Transverse colon (tissue), 4 donors: ENCODE measurements around the gene TMEM253. TPM values are rescaled to one million over a fixed set of nuclear protein-coding genes. Genes with fewer than 3 reads are reported as not detected.

ENCODE experiments used
- DNase-seq: peaks from one replicate; pipeline ENCODE4 v3.0.0-alpha.2; 2019
- H3K27ac ChIP-seq, 4 donors: fragments of 200-600 bp; sonication (generic); 2 replicates each; pipeline ENCODE4 v1.5.1; 2016 to 2018; ENCODE audit warnings: inconsistent platforms in 4 of 4
- H3K27me3 ChIP-seq: fragments of 200-600 bp; sonication (generic); 2 replicates; pipeline ENCODE4 v1.5.1; 2017; ENCODE audit warnings: inconsistent platforms
- H3K36me3 ChIP-seq, 4 donors: fragments of 200-600 bp; sonication (generic); 2 replicates each; pipeline ENCODE4 v1.5.1; 2017 to 2019; ENCODE audit warnings: inconsistent platforms in 4 of 4
- H3K4me1 ChIP-seq, 4 donors: fragments of 200-600 bp; sonication (generic); 2 replicates each; pipeline ENCODE4 v1.5.1; 2017 to 2020; ENCODE audit warnings: inconsistent platforms in 4 of 4
- H3K4me3 ChIP-seq, 4 donors: fragments of 200-600 bp; sonication (generic); 1 replicate in 1 of 4; 2 replicates in 3 of 4; pipeline versions ENCODE4 v1.5.1 to v1.6.1; 2017 to 2019; ENCODE audit warnings: inconsistent platforms in 4 of 4
- H3K9me3 ChIP-seq, 2 donors: fragments of 200-600 bp; sonication (generic); 2 replicates each; pipeline ENCODE4 v1.5.1; 2017 to 2019; ENCODE audit warnings: inconsistent platforms in 2 of 2
- EP300 ChIP-seq: sonication (generic); formaldehyde crosslinking; IDR thresholded peaks from one replicate; pipeline ENCODE4 v1.6.1; 2017; ENCODE audit warnings: antibody characterized with exemption, low read depth
- POLR2A ChIP-seq: fragments of 450-650 bp; IDR thresholded peaks from one replicate; pipeline ENCODE4 v1.6.1; 2016; ENCODE audit warnings: antibody characterized with exemption, mild to moderate bottlenecking, moderate library complexity
- POLR2AphosphoS5 ChIP-seq, 3 donors: sonication (generic); formaldehyde crosslinking; IDR thresholded peaks; one replicate each; pipeline ENCODE4 v1.6.1; 2016; ENCODE audit warnings: antibody characterized with exemption in 3 of 3
- WGBS, 2 donors: methylation state at CpG; one replicate each; pipeline ENCODE4 v1.1.5; 2018; ENCODE audit warnings: low coverage in 1 of 2; 5-methylcytosine and 5-hydroxymethylcytosine counted together
- in situ Hi-C, 4 donors: fragments of 200-750 bp; cut with MboI; loops; one replicate each; pipeline versions ENCODE4 v1.15.0 to v1.15.1; 2017; ENCODE audit warnings: low sequenced_read_pairs in 3 of 4, low pct_ligation_motif_present in 1 of 4, low pct_unique_long_range_greater_than_20kb in 1 of 4
- intact Hi-C: fragments of 100-400 bp; cut with DNase I; formaldehyde crosslinking; loops from one replicate; pipeline ENCODE4 v1.15.1; 2023; ENCODE audit warnings: low total_unique reads
- total RNA-seq, 4 donors: library from RNA; depleted of rRNA; stranded (reverse); fragments of >200 nt; gene quantifications; one replicate each; pipeline ENCODE4 v1.1.0, GENCODE V29; 2016
- TF ChIP-seq, protein P1 (sequence below), 5 experiments: fragments of 200-600 bp in 3 of 5; fragments of 450-650 bp in 2 of 5; sonication (generic) in 3 of 5; IDR thresholded peaks; 1 replicate in 2 of 5; 2 replicates in 3 of 5; pipeline ENCODE4 v1.5.1; 2016 to 2017; ENCODE audit warnings: antibody characterized with exemption in 5 of 5, inconsistent platforms in 3 of 5, mild to moderate bottlenecking in 2 of 5, moderate library complexity in 1 of 5

TMEM253 gene
- total RNA-seq, 4 donors from 2014 or later = 13.1 to 63.7 (median 41.9) TPM

GRCh38 chr14:21106176-21106497 lies 5.3 kb downstream of the TMEM253 start:
- Histone ChIP-seq H3K27me3 (no peaks in the 10 kb centered on the region), H3K9me3 (no peaks in the 10 kb centered on the region), H3K36me3 (no peaks in the 10 kb centered on the region), H3K27ac (peak overlapping the region; percentile 91 to 99 (median 96)), H3K4me3 (no peak overlapping the region), H3K4me1 (peaks cover 30 to 51% (median 44%) of the 10 kb centered on the region in 4 donors)
- intact Hi-C loops (loop anchor here (5.0 kb wide), 1 partner anchor 94 kb away; no protein-coding TSS in a partner anchor), in situ Hi-C loops (no loop called here)
- 71 to 96% methylated on average over 4 of the region's 4 CpGs for WGBS, 2 donors
- TF ChIP-seq POLR2AphosphoS5 (IDR thresholded peaks at IDR 0.05) (no peak), EP300 (no peak), POLR2A (no peak)
- TF ChIP-seq, protein P1, sequence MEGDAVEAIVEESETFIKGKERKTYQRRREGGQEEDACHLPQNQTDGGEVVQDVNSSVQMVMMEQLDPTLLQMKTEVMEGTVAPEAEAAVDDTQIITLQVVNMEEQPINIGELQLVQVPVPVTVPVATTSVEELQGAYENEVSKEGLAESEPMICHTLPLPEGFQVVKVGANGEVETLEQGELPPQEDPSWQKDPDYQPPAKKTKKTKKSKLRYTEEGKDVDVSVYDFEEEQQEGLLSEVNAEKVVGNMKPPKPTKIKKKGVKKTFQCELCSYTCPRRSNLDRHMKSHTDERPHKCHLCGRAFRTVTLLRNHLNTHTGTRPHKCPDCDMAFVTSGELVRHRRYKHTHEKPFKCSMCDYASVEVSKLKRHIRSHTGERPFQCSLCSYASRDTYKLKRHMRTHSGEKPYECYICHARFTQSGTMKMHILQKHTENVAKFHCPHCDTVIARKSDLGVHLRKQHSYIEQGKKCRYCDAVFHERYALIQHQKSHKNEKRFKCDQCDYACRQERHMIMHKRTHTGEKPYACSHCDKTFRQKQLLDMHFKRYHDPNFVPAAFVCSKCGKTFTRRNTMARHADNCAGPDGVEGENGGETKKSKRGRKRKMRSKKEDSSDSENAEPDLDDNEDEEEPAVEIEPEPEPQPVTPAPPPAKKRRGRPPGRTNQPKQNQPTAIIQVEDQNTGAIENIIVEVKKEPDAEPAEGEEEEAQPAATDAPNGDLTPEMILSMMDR (IDR thresholded peaks at IDR 0.05) = no peak
- DNase-seq = no peak

DNA sequence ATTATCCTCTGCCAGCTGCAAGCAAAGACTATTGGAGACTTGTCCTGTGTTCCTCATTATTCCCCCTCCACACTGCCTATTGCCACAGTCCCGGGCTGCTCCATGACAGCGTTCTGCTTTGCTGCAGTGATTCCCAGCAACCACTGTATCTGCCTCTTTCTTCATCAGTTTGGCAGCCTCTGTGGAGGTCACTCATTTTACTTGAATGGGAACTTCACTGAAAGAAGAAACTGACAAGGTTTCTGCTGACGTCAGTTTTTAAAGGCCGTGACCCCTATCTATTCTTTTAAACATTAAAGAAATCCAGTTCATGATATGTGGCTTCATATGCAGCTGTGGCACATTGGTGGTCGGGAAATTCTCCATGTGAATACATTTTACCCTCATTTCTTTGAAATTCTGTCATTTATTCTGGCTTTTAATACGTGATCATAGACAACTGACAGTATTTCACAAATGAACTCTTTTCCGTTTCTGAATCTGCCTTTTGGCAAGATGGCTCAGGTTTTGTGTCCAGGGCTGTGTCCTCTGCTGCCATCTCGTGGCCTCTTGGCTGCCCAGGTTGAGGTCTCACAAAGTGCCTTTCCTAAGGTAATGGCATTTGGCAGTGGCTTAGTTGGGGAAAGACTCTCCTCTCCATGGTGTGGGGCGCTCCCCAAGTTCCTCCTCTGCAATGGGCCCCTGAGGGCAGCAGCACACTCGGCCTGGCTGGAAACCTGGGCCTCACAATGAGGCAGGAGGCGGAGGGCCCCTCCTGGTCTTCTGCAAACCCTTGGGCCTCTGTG lies 5.8 kb downstream of the TMEM253 start:
- Histone ChIP-seq H3K9me3 (no peaks in the 10 kb centered on the region), H3K4me1 (peaks cover 30 to 47% (median 41%) of the 10 kb centered on the region in 4 donors), H3K36me3 (no peaks in the 10 kb centered on the region), H3K27me3 (no peaks in the 10 kb centered on the region), H3K27ac (peak overlapping the region; percentile 48 to 99 (median 96)), H3K4me3 (no peak overlapping the region)
- 14 to 24% methylated on average over 5 to 11 of the region's 11 CpGs for WGBS, 2 donors
- no peak for TF ChIP-seq EP300
- TF ChIP-seq POLR2AphosphoS5 (IDR thresholded peaks at IDR 0.05) = no peak
- TF ChIP-seq POLR2A = no peak
- TF ChIP-seq, protein P1 (IDR thresholded peaks at IDR 0.05) = peak; percentile 84 to 92 (median 87)
- in situ Hi-C loops = no loop called here
- intact Hi-C loops = loop anchor here (5.0 kb wide), 1 partner anchor 94 kb away; no protein-coding TSS in a partner anchor
- DNase-seq = peak; percentile 88

- intact Hi-C loops (loop anchor here (5.0 kb wide), 1 partner anchor 95 kb away; no protein-coding TSS in a partner anchor), in situ Hi-C loops (no loop called here)
- peaks cover 30 to 41% (median 36%) of the 10 kb centered on the region in 4 donors for H3K4me1 ChIP-seq
- TF ChIP-seq POLR2A (no peak), POLR2AphosphoS5 (IDR thresholded peaks at IDR 0.05) (no peak), EP300 (no peak)
- TF ChIP-seq, protein P1 (IDR thresholded peaks at IDR 0.05) = no peak
- WGBS, 2 donors = 34% methylated on average over 5 of the region's 5 CpGs; no CpG with 5 or more reads in 1 of the 2 donors
- H3K9me3 ChIP-seq = no peaks in the 10 kb centered on the region
- peak overlapping the region; percentile 48 to 99 (median 96) for H3K27ac ChIP-seq
- no peak for DNase-seq
- no peak overlapping the region for H3K4me3 ChIP-seq
- no peaks in the 10 kb centered on the region for H3K27me3 ChIP-seq
- no peaks in the 10 kb centered on the region for H3K36me3 ChIP-seq
Observed at GRCh38 chr14:21107283-21107800, 6.5 kb downstream of the TMEM253 start.

DNA sequence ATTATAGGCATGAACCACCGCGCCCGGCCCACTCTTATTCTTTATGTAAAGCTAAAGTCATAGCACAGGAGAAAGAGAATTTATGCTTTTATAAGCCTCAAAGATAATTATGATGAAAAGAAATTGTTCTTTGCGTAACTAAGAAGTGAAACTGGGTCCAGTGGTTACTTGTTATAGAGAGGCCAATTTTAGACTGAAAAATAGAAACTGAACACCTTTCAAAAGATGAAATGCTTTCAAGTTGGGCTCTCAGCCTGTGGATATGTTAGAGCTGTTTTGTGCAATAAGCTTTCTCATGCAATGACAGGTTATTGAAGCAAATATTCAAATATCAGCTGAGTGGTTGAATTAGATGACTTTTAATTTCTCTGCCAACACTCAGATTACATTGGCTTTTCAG lies 7.9 kb downstream of the TMEM253 start:
- 82 to 87% methylated on average over 1 to 4 of the region's 4 CpGs for WGBS, 2 donors
- H3K27me3 ChIP-seq = no peaks in the 10 kb centered on the region
- H3K27ac ChIP-seq = no peak overlapping the region
- H3K36me3 ChIP-seq = no peaks in the 10 kb centered on the region
- no peak overlapping the region for H3K4me3 ChIP-seq
- no peak for DNase-seq
- TF ChIP-seq POLR2A (no peak), POLR2AphosphoS5 (IDR thresholded peaks at IDR 0.05) (no peak), EP300 (no peak)
- TF ChIP-seq, protein P1 (IDR thresholded peaks at IDR 0.05) = no peak
- H3K9me3 ChIP-seq = no peaks in the 10 kb centered on the region
- in situ Hi-C loops (no loop called here), intact Hi-C loops (loop anchor here (5.0 kb wide), 1 partner anchor 96 kb away; no protein-coding TSS in a partner anchor)
- H3K4me1 ChIP-seq = peaks cover 20 to 29% (median 25%) of the 10 kb centered on the region in 4 donors
